ENCODE data around the gene HTT-AS. TPM values are rescaled to one million over a fixed set of nuclear protein-coding genes. Genes with fewer than 3 reads are reported as not detected.

HTT-AS gene
- total RNA-seq, 2 donors from 2014 or later = not detected

- H3K4me3 ChIP-seq = peak overlapping the region; percentile 18 to 26
- H3K4me1 ChIP-seq (replicated peaks) = no peaks in the 10 kb centered on the region
- H3K27me3 ChIP-seq (replicated peaks; ENCODE audit: insufficient read depth) = no peaks in the 10 kb centered on the region
- peak overlapping the region in 1 of 2 donors; percentile 47 for H3K27ac ChIP-seq
- intact Hi-C loops (cut with DNase I) = no loop called here
- WGBS = 59% methylated on average over 10 of the region's 10 CpGs
- no peaks in the 10 kb centered on the region for H3K36me3 ChIP-seq
- TF ChIP-seq, protein P1, sequence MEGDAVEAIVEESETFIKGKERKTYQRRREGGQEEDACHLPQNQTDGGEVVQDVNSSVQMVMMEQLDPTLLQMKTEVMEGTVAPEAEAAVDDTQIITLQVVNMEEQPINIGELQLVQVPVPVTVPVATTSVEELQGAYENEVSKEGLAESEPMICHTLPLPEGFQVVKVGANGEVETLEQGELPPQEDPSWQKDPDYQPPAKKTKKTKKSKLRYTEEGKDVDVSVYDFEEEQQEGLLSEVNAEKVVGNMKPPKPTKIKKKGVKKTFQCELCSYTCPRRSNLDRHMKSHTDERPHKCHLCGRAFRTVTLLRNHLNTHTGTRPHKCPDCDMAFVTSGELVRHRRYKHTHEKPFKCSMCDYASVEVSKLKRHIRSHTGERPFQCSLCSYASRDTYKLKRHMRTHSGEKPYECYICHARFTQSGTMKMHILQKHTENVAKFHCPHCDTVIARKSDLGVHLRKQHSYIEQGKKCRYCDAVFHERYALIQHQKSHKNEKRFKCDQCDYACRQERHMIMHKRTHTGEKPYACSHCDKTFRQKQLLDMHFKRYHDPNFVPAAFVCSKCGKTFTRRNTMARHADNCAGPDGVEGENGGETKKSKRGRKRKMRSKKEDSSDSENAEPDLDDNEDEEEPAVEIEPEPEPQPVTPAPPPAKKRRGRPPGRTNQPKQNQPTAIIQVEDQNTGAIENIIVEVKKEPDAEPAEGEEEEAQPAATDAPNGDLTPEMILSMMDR (IDR thresholded peaks at IDR 0.05) = no peak
- TF ChIP-seq POLR2A (IDR thresholded peaks at IDR 0.05) (no peak), POLR2AphosphoS5 (IDR thresholded peaks at IDR 0.05) (no peak)
- no peak for DNase-seq (ENCODE audit: low spot score)
- no peaks in the 10 kb centered on the region for H3K9me3 ChIP-seq
Measured at GRCh38 chr4:3042226-3042625, 32.1 kb downstream of the HTT-AS start.

DNA sequence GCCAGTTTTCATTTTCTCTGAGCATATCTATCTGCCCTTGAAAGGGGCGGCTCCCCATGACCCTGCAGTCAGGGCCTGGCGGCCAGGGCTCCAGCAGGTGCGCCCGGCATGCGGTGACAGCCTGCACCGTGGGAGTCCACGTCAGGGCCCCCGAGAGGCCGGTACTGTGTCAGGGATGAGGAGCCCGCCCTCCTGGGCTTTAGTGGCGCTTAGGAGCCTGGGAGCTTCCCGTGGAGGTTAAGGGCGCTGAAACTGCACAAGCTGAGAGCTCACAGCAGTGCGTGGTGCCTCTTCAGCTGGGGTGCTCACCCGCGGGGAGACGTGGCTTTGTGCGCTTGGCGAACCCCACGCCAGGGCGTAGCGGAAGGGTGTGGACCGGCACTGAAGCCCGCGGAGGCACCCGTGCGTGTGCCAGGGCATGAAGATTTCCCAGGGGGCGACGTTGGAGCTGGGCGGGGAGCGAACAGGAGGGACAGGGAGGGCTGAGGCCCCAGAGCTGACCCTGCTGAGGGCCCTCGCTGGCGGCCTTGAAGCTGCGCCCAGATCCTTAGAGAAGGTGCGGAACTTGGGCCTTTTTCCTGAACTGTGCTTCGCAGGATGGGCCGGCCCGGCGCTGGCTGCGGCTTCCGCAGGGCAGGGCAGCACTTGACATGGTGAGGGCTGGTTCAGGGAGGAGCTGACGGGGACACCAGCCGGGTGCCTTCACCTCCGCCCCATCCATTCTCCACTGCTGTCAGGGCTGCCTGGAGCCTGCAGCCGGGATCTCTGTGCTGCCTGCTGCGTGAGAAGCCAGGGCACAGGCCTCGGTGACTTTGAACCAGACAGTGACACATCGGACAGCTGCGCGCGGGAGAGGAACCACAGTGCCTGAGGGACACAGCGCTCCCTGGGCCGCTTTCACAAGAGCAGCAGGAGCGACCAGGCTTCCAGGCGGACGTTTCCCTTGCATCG lies 32.9 kb downstream of the HTT-AS start:
- WGBS = 34% methylated on average over 51 of the region's 57 CpGs
- H3K4me3 ChIP-seq = peak overlapping the region; percentile 18 to 26
- TF ChIP-seq POLR2A (IDR thresholded peaks at IDR 0.05) = no peak
- TF ChIP-seq, protein P1 (IDR thresholded peaks at IDR 0.05) = no peak
- H3K9me3 ChIP-seq = no peaks in the 10 kb centered on the region
- no peaks in the 10 kb centered on the region for H3K4me1 ChIP-seq (replicated peaks)
- H3K27me3 ChIP-seq (replicated peaks; ENCODE audit: insufficient read depth) = no peaks in the 10 kb centered on the region
- peak overlapping the region in 1 of 2 donors; percentile 47 for H3K27ac ChIP-seq
- no peaks in the 10 kb centered on the region for H3K36me3 ChIP-seq
- intact Hi-C loops (cut with DNase I) = no loop called here
- peak; percentile 10 for DNase-seq (ENCODE audit: low spot score)

DNA sequence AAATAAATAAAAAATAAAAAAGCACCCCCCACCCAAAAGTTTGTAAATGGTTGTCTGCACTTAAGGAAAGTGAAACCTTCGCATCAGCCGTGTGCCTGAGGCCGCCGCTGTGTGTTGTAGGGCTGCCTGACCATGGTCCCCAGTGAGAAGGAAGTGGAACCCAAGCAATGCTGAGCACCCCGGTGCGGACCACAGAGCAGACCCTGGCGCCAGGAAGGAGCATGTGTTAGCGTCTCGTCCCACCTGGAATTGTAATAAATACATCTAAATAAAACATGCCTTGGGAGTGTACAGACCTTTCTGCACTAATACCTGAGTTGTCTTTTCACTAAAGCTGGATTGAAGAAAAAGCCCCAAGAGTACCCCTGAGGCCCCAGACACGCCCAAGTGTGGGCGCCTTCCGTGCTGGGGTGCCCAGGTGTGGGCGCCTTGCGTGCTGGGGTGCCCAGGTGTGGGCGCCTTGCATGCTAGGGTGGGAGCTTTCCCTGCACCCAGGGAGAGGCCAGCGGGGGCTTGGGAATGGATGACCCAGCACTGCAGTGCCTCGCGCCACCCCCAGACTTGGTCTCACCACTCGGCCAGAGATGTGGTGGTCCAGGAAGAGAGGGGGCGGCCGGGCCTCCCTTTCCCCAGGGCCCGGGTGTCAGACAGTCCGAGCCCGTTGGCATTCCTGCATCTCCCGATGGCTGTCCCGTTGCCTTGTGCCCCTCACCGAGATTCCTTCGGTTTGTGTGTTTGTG lies 33.7 kb downstream of the HTT-AS start:
- H3K4me3 ChIP-seq = no peak overlapping the region
- DNase-seq (ENCODE audit: low spot score) = no peak
- H3K4me1 ChIP-seq (replicated peaks) = no peaks in the 10 kb centered on the region

DNA sequence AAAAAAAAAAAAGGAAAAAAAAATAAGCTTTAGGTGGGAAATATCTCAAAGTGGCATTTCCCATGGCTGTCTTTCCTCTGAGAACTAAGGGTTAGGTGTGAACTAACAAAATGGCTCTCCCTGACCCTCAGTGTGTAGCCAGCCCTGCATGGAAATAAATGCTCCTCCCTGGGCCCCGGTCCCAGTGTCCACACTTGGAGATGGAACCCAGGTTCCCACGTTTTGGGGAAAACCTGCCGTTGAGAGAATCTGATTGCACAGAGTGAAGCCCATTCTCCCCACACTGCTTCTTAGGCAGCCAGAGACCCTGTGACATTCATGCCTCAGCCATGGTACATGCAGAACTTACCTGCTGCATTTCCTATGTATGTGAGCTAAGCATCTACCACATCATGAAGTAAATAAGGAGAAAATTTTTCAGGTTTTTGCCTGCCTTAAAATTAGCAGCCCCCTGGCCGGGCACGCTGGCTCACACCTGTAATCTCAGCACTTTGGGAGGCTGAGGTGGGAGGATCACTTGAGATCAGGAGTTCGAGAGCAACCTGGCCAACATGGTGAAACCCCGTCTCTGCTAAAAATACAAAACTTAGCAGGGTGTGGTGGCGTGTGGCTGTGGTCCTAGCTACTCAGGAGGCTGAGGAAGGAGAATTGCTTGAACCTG lies 34.5 kb downstream of the HTT-AS start:
- intact Hi-C loops (cut with DNase I) = loop anchor here (5.0 kb wide), 1 partner anchor 278 kb away; no protein-coding TSS in a partner anchor
- no peak for DNase-seq (ENCODE audit: low spot score)
- Histone ChIP-seq H3K27me3 (replicated peaks; ENCODE audit: insufficient read depth) (no peaks in the 10 kb centered on the region), H3K9me3 (no peaks in the 10 kb centered on the region), H3K27ac (no peak overlapping the region), H3K4me1 (replicated peaks) (no peaks in the 10 kb centered on the region), H3K4me3 (no peak overlapping the region), H3K36me3 (no peaks in the 10 kb centered on the region)
- 89% methylated on average over 8 of the region's 8 CpGs for WGBS
- TF ChIP-seq, protein P1 (IDR thresholded peaks at IDR 0.05) = no peak
- TF ChIP-seq POLR2AphosphoS5 (IDR thresholded peaks at IDR 0.05) (no peak), POLR2A (IDR thresholded peaks at IDR 0.05) (no peak)

More for the DNA sequence above, 33.7 kb downstream of the HTT-AS start:
- intact Hi-C loops (cut with DNase I) = no loop called here
- WGBS = 92% methylated on average over 28 of the region's 28 CpGs
- Histone ChIP-seq H3K27me3 (replicated peaks; ENCODE audit: insufficient read depth) (no peaks in the 10 kb centered on the region), H3K27ac (no peak overlapping the region), H3K9me3 (no peaks in the 10 kb centered on the region), H3K36me3 (no peaks in the 10 kb centered on the region)
- TF ChIP-seq POLR2A (IDR thresholded peaks at IDR 0.05) (no peak), POLR2AphosphoS5 (IDR thresholded peaks at IDR 0.05) (no peak)
- TF ChIP-seq, protein P1 (IDR thresholded peaks at IDR 0.05) = no peak

Measured in prostate gland (tissue), 2 donors.